ENCODE data around the gene FBXO39. TPM values are rescaled to one million over a fixed set of nuclear protein-coding genes. Genes with fewer than 3 reads are reported as not detected.
"Not testable (repeated sequence)": the region's sequence is repeated elsewhere in the genome, so short reads cannot be mapped to it uniquely, and the experiment has no call there.

FBXO39 gene
- polyA plus RNA-seq (ENCODE audit: low read depth in 6 of 6) = not detected

DNA sequence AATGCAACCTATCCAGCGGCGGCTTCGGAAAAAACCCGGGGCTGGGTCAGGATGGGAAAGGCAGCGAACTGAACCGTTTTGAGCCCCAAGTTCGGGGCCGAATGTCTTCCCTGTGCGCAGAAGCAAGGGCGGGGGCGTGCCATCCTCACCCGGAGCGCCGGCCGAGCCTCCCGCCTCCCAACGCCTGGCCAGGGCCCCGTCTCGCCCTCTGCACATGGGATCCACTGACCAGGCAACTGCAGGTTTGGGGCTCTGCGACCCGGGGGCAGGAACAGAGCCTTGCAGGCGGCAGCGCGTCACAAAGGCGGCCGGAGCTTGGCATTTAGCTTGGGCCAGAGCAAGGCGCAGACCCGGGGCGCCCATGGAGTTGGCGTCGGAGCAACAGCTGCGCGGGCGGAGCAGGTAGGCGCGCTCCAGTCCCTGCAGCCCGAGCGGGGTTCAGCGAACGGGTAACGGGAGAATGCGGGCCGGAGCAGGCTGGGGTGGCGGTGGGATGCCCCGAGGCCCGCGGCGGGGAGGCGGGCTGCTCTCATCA, at the start of gene FBXO39:
TSS of gene FBXO39 (plus strand) at position 345 of the 535 bp plus-strand sequence. CDS start 3,654 bp downstream, outside the sequence.
- DNase-seq = no peak
- H3K4me3 Mint-ChIP-seq = peak within 1 kb of the TSS in 1 of 8 donors; percentile 69

DNA sequence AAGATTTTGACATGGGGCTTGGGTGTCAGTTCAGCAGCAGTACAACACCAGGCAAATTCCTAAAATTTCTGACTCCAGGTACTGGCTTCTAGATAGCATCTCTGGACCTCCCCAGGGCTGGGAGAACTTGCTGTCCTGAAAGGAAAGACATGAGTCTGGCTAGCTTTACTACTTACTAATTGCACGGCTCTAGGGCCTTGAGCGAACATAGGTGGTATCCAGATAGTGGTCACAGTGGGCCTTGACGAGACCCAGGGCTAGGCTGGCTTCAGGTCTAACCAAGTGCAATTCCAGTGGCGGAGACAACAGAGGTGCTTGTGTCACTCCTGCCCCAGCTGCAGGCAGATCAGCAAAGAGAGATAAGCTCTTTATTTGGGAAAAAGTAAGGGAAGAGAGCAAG, 46.5 kb upstream of the FBXO39 start:
- DNase-seq (no peak), ATAC-seq (ENCODE audit: low read depth in 2 of 2) (no peak)
- Mint-ChIP-seq H3K27ac (no peak overlapping the region), H3K4me3 (no peak overlapping the region), H3K4me1 (no peaks in the 10 kb centered on the region), H3K9me3 (peaks cover 0 to 2% (median 0%) of the 10 kb centered on the region in 7 donors), H3K27me3 (peaks cover 29 to 40% (median 34%) of the 10 kb centered on the region in 3 donors), H3K36me3 (no peaks in the 10 kb centered on the region)

More for the DNA sequence above, at the start of gene FBXO39:
- Mint-ChIP-seq H3K9me3 (peaks cover 0 to 50% (median 35%) of the 10 kb centered on the region in 7 donors), H3K27me3 (peaks cover 41 to 65% (median 59%) of the 10 kb centered on the region in 3 donors), H3K27ac (peak within 1 kb of the TSS in 1 of 6 donors; percentile 82), H3K4me1 (peaks cover 0 to 10% (median 0%) of the 10 kb centered on the region in 3 donors), H3K36me3 (peaks cover 41% of the 10 kb centered on the region in 2 donors)
- ATAC-seq (ENCODE audit: low read depth in 2 of 2) = no peak

DNA sequence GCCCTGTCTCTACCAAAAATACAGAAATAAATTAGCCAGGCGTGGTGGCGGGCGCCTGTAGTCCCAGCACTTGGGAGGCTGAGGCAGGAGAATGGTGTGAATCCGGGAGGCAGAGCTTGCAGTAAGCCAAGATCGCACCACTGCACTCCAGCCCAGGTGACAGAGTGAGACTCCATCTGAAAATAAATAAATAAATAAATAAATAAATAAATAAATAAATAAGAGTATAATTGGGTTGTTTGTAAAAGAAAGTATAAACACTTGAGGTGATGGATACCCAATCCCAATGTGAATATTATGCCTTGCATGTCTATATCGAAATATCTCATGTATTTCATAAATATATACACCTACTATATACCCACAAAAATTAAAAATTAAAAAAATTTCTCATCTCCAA, 29.4 kb upstream of the FBXO39 start:
- DNase-seq; ATAC-seq (ENCODE audit: low read depth in 2 of 2); H3K36me3 Mint-ChIP-seq; H3K4me3 Mint-ChIP-seq; H3K9me3 Mint-ChIP-seq; H3K4me1 Mint-ChIP-seq; H3K27ac Mint-ChIP-seq: not testable (repeated sequence)
- H3K27me3 Mint-ChIP-seq = peaks cover 19 to 39% (median 39%) of the 10 kb centered on the region in 3 donors

DNA sequence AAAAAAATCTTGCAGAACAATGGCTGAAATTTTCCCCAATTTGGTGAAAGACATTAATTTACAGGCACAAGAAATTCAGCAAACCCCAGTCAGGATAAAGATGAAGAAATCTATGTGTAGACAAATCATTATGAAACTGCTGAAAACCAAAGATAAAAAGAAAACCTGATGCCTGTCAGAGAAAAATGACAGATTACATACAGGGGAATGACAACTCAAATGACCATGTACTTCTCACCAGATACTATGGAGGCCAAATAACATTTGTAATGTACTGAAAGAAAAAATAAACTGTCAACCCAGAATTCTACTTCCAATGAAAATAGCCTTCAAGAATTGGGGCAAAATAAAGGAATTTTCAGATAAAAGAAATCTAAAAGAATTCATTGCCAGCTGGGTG, 27.4 kb upstream of the FBXO39 start:
- H3K36me3 Mint-ChIP-seq = no peaks in the 10 kb centered on the region
- H3K27me3 Mint-ChIP-seq = peaks cover 8 to 25% (median 25%) of the 10 kb centered on the region in 3 donors
- ATAC-seq (ENCODE audit: low read depth in 2 of 2) = no peak
- peaks cover 0 to 5% (median 0%) of the 10 kb centered on the region in 7 donors for H3K9me3 Mint-ChIP-seq
- no peak overlapping the region for H3K4me3 Mint-ChIP-seq
- peaks cover 0 to 16% (median 6%) of the 10 kb centered on the region in 3 donors for H3K4me1 Mint-ChIP-seq
- no peak overlapping the region for H3K27ac Mint-ChIP-seq
- DNase-seq = no peak

DNA sequence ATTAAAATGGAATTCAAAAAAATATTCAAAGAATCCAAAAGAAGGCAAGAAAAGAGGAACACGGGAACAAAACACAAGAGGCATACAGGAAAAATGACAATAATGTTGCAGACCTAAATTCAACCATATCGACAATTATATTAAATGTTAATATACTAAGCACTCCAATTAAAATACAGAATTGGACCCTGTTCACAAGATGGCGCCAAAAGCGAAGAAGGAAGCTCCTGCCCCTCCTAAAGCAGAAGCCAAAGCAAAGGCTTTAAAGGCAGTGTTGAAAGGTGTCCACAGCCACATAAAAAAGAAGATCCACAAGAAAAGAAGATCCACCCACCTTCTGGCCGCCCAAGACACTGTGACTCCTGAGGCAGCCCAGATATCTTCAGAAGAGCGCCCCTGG, 26.5 kb upstream of the FBXO39 start:
- H3K4me3 Mint-ChIP-seq = no peak overlapping the region
- DNase-seq (no peak), ATAC-seq (ENCODE audit: low read depth in 2 of 2) (no peak)
- H3K36me3 Mint-ChIP-seq = no peaks in the 10 kb centered on the region
- peaks cover 5 to 16% (median 16%) of the 10 kb centered on the region in 3 donors for H3K27me3 Mint-ChIP-seq
- peaks cover 0 to 19% (median 6%) of the 10 kb centered on the region in 3 donors for H3K4me1 Mint-ChIP-seq
- no peak overlapping the region for H3K27ac Mint-ChIP-seq
- H3K9me3 Mint-ChIP-seq = peaks cover 0 to 5% (median 0%) of the 10 kb centered on the region in 7 donors

DNA sequence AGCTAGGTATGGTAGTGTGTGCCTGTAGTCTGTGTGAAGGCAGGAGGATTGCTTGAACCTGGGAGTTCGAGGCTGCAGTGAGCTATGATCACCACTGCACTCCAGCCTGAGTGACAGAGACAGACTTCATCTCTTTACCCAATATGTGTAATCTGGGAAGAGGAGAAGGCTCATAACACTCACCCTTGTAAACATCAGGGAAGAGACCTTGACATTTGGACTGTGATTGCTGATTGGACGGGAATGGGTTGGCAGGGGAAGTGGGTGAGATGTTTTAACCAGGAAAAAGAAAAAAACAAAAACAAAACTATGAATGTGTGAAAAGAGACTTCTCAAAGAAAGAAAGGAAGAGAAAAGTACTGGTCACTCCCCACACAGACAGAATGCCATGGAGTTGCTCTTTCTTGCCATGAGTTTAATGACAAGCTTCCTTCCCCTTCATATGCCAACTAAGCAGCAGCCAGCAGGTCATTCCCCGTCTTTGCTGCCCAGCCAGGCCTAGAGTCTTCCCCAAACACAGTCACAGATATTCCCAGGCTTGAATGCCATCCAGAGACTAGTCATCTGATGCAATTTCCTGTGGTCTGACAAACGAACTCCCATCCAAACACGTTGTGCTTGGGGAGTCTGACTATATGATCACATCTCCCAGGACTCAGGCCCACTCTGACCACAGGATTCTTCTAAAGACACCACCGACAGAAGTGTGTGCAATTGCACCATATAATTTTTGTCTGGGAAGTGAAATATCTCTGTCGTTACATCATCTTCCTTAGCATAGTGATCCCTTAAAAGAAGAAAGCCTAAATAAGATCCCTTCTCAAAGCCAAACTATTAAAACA, 23.7 kb upstream of the FBXO39 start:
- peak overlapping the region in 5 of 6 donors; percentile 14 to 92 (median 85) for H3K27ac Mint-ChIP-seq

DNA sequence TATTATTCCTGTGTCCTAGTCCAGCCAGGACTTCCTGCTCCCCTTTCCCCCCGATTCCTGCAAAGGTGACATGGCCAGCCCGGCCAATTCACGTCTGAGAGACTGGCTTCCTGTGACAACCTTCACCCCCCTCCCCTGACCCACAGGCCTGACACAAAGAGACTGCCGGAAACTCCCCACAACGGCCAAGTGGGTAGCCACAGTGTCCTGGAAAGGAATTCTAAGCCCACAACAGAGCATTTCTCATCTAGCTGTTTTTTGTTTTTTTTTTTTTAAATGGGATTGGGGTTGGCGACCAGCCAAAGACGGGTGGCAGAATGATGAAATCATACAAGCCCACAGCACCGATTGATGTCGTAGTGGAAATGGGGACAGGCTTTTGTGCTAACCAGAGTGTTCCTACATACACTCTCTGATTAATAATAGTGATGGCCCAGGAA, 23.0 kb upstream of the FBXO39 start:
- Mint-ChIP-seq H3K27ac (peak overlapping the region in 4 of 6 donors; percentile 44 to 85 (median 72)), H3K4me1 (peaks cover 29 to 50% (median 37%) of the 10 kb centered on the region in 3 donors), H3K9me3 (no peaks in the 10 kb centered on the region), H3K4me3 (peak overlapping the region in 6 of 8 donors; percentile 26 to 66 (median 54)), H3K27me3 (no peaks in the 10 kb centered on the region), H3K36me3 (peaks cover 0 to 11% of the 10 kb centered on the region in 2 donors)
- ATAC-seq (ENCODE audit: low read depth in 2 of 2) = no peak
- no peak for DNase-seq

More for the DNA sequence above, 23.7 kb upstream of the FBXO39 start:
- Mint-ChIP-seq H3K4me1 (peaks cover 22 to 43% (median 30%) of the 10 kb centered on the region in 3 donors), H3K9me3 (no peaks in the 10 kb centered on the region), H3K36me3 (peaks cover 0 to 8% of the 10 kb centered on the region in 2 donors), H3K4me3 (peak overlapping the region in 3 of 8 donors; percentile 31 to 66 (median 53)), H3K27me3 (no peaks in the 10 kb centered on the region)
- no peak for DNase-seq
- no peak for ATAC-seq (ENCODE audit: low read depth in 2 of 2)

DNA sequence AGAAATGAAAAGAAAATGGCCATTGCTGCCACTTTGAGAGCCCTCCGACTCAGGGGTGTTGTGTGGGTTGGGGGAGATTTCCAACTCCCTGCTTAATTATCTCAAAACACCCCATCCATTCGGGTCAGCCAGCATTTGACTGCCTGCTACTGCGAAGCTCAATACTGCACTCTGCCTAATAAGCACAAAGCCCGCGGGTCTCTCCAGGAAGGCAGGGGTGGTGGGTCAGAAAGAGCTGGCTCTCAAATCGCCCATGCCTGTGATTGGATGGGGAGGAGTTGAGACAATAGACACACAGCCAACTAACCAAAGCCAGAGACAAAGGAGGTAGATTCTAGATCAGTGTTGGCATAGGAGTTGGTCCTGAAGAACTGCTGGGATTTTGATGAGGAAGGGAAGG, 22.5 kb upstream of the FBXO39 start:
- peaks cover 0 to 16% of the 10 kb centered on the region in 2 donors for H3K36me3 Mint-ChIP-seq
- H3K9me3 Mint-ChIP-seq = no peaks in the 10 kb centered on the region
- H3K4me1 Mint-ChIP-seq = peaks cover 34 to 55% (median 42%) of the 10 kb centered on the region in 3 donors
- H3K27ac Mint-ChIP-seq = peak overlapping the region in 2 of 6 donors; percentile 33 to 85
- peak overlapping the region in 5 of 8 donors; percentile 26 to 65 (median 47) for H3K4me3 Mint-ChIP-seq
- DNase-seq (no peak), ATAC-seq (ENCODE audit: low read depth in 2 of 2) (no peak)
- H3K27me3 Mint-ChIP-seq = no peaks in the 10 kb centered on the region

DNA sequence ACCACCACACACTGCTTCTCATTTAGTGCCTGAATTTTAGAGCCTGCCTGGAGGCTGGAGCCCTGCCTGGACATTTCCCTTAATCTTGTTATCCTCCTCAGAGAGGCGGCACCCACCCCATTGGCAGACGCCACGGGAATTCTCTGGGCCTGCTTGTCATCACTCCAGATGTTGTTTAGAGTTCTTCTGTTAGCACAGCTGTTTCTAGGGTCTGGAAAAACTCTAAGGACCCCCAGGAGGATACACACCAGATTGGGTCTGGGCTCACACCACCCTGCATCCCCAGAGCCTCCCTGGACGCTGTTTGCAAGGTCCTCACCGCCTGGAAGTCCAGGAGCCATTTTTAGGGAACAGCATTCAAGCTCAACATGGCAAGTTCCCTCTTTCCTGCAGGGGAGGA, 20.7 kb upstream of the FBXO39 start:
- no peaks in the 10 kb centered on the region for H3K9me3 Mint-ChIP-seq
- peaks cover 36 to 56% (median 45%) of the 10 kb centered on the region in 3 donors for H3K4me1 Mint-ChIP-seq
- no peak for ATAC-seq (ENCODE audit: low read depth in 2 of 2)
- DNase-seq = no peak
- H3K36me3 Mint-ChIP-seq = peaks cover 9 to 18% of the 10 kb centered on the region in 2 donors
- peak overlapping the region; percentile 91 to 100 (median 98) for H3K4me3 Mint-ChIP-seq
- no peaks in the 10 kb centered on the region for H3K27me3 Mint-ChIP-seq
- peak overlapping the region; percentile 87 to 96 (median 94) for H3K27ac Mint-ChIP-seq

DNA sequence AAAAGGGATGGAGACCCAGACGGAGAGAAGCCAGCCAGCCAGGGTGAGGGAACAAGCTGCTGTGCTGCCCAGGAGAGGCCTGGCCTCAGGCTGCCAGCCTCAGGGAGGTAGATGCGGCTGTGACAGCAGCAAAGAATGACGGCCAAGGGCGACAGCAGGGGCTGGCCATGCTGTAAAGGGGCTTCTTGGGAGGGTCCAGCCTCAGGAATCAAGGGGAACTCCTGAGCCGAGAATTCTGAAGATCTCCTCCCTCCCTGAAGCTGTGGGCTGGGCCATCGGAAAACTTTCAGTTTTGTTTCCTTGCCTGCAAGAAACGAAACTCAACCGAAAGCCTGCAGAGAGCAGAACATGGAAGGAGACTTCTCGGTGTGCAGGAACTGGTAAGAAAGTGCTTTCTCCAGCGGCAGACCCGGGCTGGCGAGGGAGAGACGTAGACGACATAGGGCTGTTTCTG, 20.3 kb upstream of the FBXO39 start, which contains the start of gene XAF1:
TSS of gene XAF1 (plus strand) at position 316 of the 454 bp plus-strand sequence. CDS start at position 349, 33 bp downstream.
- H3K27me3 Mint-ChIP-seq = no peaks in the 10 kb centered on the region

DNA sequence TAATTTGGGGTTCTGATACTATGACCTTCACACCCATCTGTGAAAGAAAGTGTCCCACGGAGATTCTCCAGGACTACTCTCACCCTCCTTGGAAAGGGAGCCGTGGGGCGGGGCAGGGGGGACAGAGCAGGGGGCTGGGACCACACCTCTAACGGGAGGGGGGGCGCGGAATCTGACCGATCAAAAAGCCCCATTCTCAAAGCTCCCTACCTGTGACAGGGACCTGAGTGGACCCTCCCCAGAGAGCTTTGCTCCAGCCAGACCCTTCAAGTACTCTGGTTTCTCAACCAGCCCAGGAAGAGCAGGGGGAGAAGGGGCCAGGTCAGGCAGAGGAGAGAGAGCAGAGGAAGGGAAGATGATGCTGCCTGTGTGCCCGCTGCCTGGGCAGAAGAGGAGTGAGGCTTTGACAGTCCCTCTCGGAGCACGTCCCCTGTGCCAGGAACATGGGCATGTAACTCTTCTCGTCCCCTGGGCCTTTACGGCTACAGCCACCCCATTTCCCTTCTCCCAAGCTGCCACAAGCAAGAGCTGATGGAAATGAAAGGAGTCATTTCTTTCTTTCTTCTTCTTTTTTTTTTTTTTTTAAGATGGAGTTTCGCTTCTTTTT, 19.5 kb upstream of the FBXO39 start:
- Mint-ChIP-seq H3K4me1 (peaks cover 36 to 56% (median 45%) of the 10 kb centered on the region in 3 donors), H3K4me3 (peak overlapping the region; percentile 91 to 100 (median 98)), H3K27ac (peak overlapping the region; percentile 87 to 96 (median 94)), H3K9me3 (no peaks in the 10 kb centered on the region), H3K27me3 (no peaks in the 10 kb centered on the region), H3K36me3 (peaks cover 22% of the 10 kb centered on the region in 2 donors)
- DNase-seq (no peak), ATAC-seq (ENCODE audit: low read depth in 2 of 2) (no peak)

More for the DNA sequence above, 20.3 kb upstream of the FBXO39 start, which contains the start of gene XAF1:
- Mint-ChIP-seq H3K4me3 (peak within 1 kb of the TSS; percentile 91 to 100 (median 98)), H3K4me1 (peaks cover 36 to 56% (median 45%) of the 10 kb centered on the region in 3 donors), H3K9me3 (no peaks in the 10 kb centered on the region), H3K27ac (peak within 1 kb of the TSS; percentile 87 to 96 (median 94)), H3K36me3 (peaks cover 14 to 18% of the 10 kb centered on the region in 2 donors)
- ATAC-seq (ENCODE audit: low read depth in 2 of 2) (peak; percentile 87 to 93), DNase-seq (peak; percentile 46)

DNA sequence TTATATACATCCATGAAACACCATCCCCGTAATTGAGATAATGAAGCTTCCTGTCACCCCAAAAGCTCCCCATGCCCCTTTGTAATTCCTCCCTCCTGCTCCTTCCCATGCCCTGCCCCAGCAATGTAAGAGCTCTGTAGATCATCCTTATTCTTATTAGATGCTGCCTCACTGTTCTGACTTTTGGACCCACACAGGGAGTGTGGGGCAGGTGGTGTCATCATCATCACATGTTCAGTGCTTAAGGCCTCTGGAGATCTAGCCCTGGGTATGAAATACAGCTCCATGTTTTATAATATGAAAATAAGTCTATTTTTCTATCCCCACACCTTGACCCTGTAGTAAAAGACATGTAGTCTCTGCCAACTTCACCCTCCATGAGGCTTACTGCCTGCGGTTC, 18.3 kb upstream of the FBXO39 start:
- Mint-ChIP-seq H3K9me3 (no peaks in the 10 kb centered on the region), H3K36me3 (peaks cover 34% of the 10 kb centered on the region in 2 donors), H3K4me1 (peaks cover 36 to 49% (median 44%) of the 10 kb centered on the region in 3 donors), H3K27me3 (no peaks in the 10 kb centered on the region), H3K4me3 (peak overlapping the region; percentile 45 to 93 (median 82)), H3K27ac (peak overlapping the region in 4 of 6 donors; percentile 41 to 89 (median 66))
- ATAC-seq (ENCODE audit: low read depth in 2 of 2) = no peak
- DNase-seq = no peak

DNA sequence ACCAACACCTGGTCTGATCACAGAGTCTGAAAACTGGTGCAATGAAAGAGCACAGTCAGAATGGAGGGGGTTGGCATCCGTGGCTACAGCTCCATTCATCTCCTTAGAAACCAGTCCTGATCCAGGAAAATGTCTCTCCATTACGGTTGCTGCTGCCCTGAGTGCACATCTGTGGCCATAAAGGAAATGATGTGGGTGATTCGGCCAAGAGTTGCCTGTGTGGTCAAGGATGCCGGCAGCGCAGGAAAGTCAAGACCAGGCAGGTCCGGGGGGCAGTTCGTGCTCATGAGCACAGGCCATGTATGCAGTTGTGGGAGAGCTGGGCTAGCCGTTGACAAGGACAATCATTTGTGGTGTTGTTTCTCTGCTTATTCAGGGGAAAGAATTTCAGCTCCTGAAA, 14.2 kb upstream of the FBXO39 start:
- Mint-ChIP-seq H3K4me1 (peaks cover 18 to 25% (median 20%) of the 10 kb centered on the region in 3 donors), H3K27ac (peak overlapping the region in 1 of 6 donors; percentile 39), H3K27me3 (no peaks in the 10 kb centered on the region), H3K36me3 (peaks cover 66 to 70% of the 10 kb centered on the region in 2 donors), H3K4me3 (no peak overlapping the region), H3K9me3 (peaks cover 10 to 19% (median 14%) of the 10 kb centered on the region in 7 donors)
- DNase-seq (no peak), ATAC-seq (ENCODE audit: low read depth in 2 of 2) (no peak)
